ENCODE measurements around the gene ABCG2. TPM values are rescaled to one million over a fixed set of nuclear protein-coding genes. Genes with fewer than 3 reads are reported as not detected.

Gene ABCG2
- under 1 TPM; 0.24 to 0.71 (median 0.49) TPM for total RNA-seq

DNA sequence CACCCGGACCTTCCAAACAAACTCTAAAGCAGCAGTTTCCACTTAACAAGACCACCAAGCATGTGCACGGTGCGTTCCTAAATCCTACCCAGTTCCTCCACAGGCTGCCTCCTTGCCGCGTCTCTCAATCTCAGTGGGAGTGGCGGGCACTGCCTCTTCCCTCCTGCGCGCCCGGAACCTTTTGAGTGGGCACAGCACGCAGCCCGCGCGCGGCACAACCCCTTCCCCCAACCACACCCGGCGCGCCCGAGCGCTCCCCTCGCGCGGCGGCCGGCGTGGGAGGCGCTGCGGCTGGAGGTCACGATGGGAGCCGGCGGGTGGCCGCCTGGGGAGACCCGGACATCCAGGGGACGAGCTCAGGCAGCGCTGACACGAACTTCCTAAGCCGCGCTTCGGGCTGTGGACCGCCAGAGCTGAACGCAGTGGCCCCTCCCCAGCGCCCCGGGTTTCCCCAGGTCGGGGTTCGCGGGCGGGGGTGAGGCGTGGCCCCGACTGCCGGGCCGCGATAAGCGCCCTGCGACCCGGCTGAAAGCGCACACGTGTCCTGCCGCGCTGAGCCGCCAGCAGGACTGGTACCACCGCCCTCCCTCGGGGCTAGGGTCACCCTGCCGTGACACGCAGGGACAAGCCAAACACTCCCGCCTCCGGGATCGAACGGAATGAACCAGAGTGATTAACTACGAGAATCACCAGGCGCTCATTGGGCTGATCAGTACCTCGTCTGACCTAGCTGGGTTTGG lies at the start of gene ABCG2:
ABCG2 (minus strand) TSS at position 151 of the 740 bp plus-strand sequence. CDS start 18,644 bp downstream, outside the sequence.
- peaks cover 11% of the 10 kb centered on the region for H3K27me3 Mint-ChIP-seq (ENCODE audit: low read depth)
- ATAC-seq (peak; percentile 72), DNase-seq (peak; percentile 14)
- peaks cover 13% of the 10 kb centered on the region for H3K4me1 Mint-ChIP-seq (ENCODE audit: low read depth)
- H3K9me3 Mint-ChIP-seq: no peaks in the 10 kb centered on the region
- peak within 1 kb of the TSS; percentile 77 for H3K4me3 Mint-ChIP-seq
- no peaks in the 10 kb centered on the region for H3K36me3 Mint-ChIP-seq (ENCODE audit: insufficient read depth)

DNA sequence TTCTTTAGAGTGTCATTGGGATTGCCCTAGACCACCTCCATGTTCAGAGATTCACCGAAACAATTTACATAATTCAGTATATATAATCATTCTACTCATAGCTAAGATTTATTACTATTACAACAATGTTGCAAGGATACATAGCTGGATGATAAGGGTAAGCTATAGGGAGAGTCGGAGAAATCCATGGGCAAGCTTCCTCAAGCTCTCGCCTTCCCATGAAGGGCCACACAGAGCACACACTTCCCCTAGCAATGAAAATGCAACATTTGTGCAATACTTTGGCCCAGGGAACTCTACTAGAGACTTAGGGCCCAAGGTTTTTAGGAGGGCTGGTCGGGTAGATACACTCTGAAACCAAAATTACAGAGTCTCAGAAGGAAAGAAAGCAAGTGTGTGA lies 49.7 kb upstream of the ABCG2 start:
- peaks cover 2% of the 10 kb centered on the region for H3K27me3 Mint-ChIP-seq (ENCODE audit: low read depth)
- DNase-seq: no peak
- H3K9me3 Mint-ChIP-seq: no peaks in the 10 kb centered on the region
- ATAC-seq: no peak
- H3K36me3 Mint-ChIP-seq (ENCODE audit: insufficient read depth): no peaks in the 10 kb centered on the region
- no peaks in the 10 kb centered on the region for H3K4me1 Mint-ChIP-seq (ENCODE audit: low read depth)
- no peak overlapping the region for H3K4me3 Mint-ChIP-seq

DNA sequence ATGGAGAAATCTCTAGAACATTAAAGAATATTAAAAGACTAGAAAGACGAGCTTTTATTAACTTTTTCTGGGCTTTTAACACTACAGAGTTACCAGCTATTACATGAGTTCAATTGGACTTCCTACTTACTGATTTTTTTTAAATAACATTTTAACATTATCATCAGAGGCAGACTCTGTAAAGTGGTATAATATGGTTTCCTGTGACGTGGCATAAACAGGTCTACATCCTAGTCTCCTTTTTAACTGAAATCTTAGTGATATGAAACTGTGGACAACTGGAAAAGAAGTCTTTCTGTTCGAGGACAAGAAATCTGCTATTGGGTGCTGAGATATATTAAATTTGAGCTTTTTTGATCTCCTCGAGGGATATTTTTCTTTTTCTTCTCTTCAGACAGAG lies 48.7 kb upstream of the ABCG2 start:
- H3K4me3 Mint-ChIP-seq: no peak overlapping the region
- peaks cover 2% of the 10 kb centered on the region for H3K27me3 Mint-ChIP-seq (ENCODE audit: low read depth)
- H3K36me3 Mint-ChIP-seq (ENCODE audit: insufficient read depth): no peaks in the 10 kb centered on the region
- DNase-seq (no peak), ATAC-seq (no peak)
- no peaks in the 10 kb centered on the region for H3K4me1 Mint-ChIP-seq (ENCODE audit: low read depth)
- no peaks in the 10 kb centered on the region for H3K9me3 Mint-ChIP-seq

DNA sequence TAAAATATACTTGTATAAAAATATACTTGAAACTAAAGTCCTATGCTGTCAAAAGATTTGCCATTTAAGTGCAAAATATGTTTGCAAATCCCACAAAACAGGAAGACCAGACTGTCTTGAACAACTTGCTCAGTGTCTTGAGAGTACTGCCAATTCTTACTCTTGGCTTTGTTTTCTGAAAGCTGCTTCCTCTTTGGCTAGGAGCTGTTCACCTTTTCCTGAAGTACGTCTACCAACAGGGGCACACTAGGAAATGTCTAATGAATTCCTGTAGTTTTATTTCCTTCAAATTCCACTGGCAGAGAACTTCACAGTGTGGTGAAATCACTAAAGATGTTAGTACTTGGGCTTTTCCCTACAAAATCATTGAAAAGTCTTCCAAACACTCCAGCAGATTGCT lies 46.4 kb upstream of the ABCG2 start:
- Mint-ChIP-seq H3K4me3 (no peak overlapping the region), H3K36me3 (ENCODE audit: insufficient read depth) (no peaks in the 10 kb centered on the region), H3K27me3 (ENCODE audit: low read depth) (peaks cover 2% of the 10 kb centered on the region), H3K4me1 (ENCODE audit: low read depth) (no peaks in the 10 kb centered on the region), H3K9me3 (no peaks in the 10 kb centered on the region)
- ATAC-seq (no peak), DNase-seq (no peak)

DNA sequence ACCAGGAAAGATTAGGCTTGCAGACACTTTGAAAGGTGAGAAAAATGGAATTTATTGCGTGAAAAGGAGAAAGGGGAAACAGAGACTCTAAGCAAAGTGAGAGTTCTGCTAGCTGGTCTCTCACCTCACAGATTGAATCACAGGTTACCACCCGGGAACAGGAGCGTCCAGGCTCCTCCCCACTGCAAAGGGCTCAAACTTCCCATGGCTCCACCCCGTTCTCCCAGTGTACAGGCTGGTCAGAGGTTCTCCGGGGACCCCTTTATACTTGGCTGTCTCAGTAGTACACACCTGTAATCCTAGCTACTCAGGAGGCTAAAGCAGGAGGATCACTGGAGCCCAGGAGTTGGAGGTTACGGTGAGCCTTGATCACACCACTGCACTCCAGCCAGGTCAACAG lies 44.0 kb upstream of the ABCG2 start:
- Mint-ChIP-seq H3K4me1 (ENCODE audit: low read depth) (no peaks in the 10 kb centered on the region), H3K27me3 (ENCODE audit: low read depth) (peaks cover 2% of the 10 kb centered on the region)

DNA sequence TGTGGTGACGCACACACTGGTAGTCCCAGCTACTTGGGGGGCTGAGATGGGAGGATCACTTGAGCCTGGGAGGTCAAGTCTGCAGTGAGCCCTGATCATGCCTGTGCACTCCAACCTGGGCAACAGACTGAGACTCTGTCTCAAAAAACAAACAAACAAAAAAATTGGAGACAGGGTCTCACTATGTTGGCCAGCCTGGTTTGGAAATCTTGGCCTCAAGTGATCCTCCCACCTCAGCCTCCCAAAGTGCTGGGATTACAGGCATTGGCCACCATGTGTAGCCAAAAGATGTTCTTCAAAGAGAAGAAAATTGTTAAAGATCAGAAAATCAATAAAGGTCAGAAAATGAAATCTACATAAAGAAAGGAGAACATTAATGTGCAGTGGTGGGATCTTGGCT lies 41.7 kb upstream of the ABCG2 start:
- H3K27me3 Mint-ChIP-seq (ENCODE audit: low read depth): no peaks in the 10 kb centered on the region
- no peaks in the 10 kb centered on the region for H3K36me3 Mint-ChIP-seq (ENCODE audit: insufficient read depth)
- H3K4me1 Mint-ChIP-seq (ENCODE audit: low read depth): peaks cover 6% of the 10 kb centered on the region
- no peak for DNase-seq
- H3K4me3 Mint-ChIP-seq: no peak overlapping the region
- ATAC-seq: no peak
- H3K9me3 Mint-ChIP-seq: no peaks in the 10 kb centered on the region

More for the DNA sequence above, 44.0 kb upstream of the ABCG2 start:
- H3K4me3 Mint-ChIP-seq: no peak overlapping the region
- no peak for DNase-seq
- H3K9me3 Mint-ChIP-seq: no peaks in the 10 kb centered on the region
- no peaks in the 10 kb centered on the region for H3K36me3 Mint-ChIP-seq (ENCODE audit: insufficient read depth)
- ATAC-seq: no peak

DNA sequence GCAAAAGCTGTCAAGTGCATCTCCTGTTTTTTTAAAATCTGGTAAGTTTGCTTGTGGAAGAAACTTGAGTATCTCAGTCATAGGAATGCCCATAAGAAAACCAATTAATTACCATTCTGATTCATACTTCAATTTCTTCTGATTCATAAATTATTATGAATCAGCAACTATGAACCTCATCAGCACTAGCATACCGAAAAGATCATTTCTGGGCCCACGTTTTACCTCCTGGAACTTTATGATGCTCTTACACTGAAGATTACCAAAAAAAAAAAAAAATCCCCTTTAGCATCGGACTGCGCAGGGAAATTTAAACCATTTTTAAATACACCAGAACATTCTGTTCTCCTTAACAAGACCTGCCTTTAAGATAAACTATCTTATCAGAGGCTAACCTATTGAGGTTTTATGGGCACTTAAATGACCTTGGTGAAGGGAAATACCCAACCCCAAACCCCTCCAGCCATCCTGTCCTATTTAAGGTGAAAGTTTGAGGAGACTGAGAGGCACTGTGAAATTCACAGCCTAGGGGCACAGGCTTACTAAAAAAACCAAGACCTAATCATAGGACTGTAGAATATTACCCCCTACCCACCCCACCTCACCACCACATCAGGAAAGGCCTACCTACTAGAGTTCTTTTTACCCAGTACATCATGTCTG lies 38.2 kb upstream of the ABCG2 start:
- no peak for DNase-seq
- ATAC-seq: peak; percentile 66 to 78
- no peaks in the 10 kb centered on the region for H3K27me3 Mint-ChIP-seq (ENCODE audit: low read depth)
- no peak overlapping the region for H3K4me3 Mint-ChIP-seq
- peaks cover 6% of the 10 kb centered on the region for H3K4me1 Mint-ChIP-seq (ENCODE audit: low read depth)
- no peaks in the 10 kb centered on the region for H3K9me3 Mint-ChIP-seq
- H3K36me3 Mint-ChIP-seq (ENCODE audit: insufficient read depth): no peaks in the 10 kb centered on the region

DNA sequence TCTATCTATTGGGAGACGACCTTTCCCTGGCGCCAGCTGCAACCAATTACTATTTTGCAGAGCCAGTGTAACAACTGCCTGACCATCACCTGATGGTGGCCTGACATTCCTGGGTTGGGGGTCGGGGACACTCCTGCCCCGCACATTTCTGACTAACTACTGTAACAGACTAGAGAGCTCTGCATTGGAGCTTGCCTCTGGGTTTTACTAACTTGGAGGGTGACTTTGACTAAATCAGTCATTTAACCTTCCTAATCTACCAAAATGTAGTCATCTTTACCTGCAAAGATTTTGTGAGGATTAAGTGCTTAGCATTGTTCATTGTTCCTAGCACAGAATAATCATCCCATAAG lies 37.5 kb upstream of the ABCG2 start:
- Mint-ChIP-seq H3K4me3 (no peak overlapping the region), H3K9me3 (no peaks in the 10 kb centered on the region), H3K4me1 (ENCODE audit: low read depth) (peaks cover 6% of the 10 kb centered on the region), H3K36me3 (ENCODE audit: insufficient read depth) (no peaks in the 10 kb centered on the region), H3K27me3 (ENCODE audit: low read depth) (no peaks in the 10 kb centered on the region)
- no peak for DNase-seq
- peak; percentile 50 to 51 for ATAC-seq

DNA sequence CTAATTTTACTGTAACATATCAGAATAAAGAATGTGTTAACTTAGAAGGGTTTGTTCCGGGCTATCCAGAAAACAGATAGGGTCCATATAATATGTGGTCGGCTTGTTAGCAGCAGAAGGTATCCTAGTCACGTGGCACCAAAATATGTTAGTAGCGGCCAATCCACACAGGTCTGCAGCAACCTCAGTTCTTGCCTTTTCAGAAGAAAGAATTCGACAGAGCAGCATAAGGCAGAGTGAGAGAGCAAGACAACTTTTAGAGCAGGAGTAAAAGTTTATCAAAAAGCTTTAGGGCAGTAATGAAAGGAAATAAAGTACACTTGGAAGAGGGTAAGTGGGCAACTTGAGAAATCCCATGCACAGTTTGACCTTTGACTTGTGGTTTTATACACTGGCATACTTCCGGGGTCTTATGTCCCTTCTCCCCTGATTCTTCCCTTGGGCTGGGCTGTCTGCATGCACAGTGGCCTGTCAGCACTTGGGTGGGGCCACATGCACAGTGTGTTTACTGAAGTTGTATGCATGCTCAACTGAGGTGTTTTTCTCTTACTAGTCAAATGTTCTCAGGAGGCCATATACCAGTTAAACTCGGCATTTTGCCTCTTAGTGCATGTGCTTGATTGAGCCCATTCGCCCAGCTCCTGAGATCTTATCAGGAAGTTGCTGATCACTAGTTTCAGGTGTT lies 37.0 kb upstream of the ABCG2 start:
- H3K4me1 Mint-ChIP-seq (ENCODE audit: low read depth): peaks cover 6% of the 10 kb centered on the region
- no peak overlapping the region for H3K4me3 Mint-ChIP-seq
- H3K36me3 Mint-ChIP-seq (ENCODE audit: insufficient read depth): no peaks in the 10 kb centered on the region
- no peaks in the 10 kb centered on the region for H3K9me3 Mint-ChIP-seq
- no peaks in the 10 kb centered on the region for H3K27me3 Mint-ChIP-seq (ENCODE audit: low read depth)
- ATAC-seq (no peak), DNase-seq (no peak)

DNA sequence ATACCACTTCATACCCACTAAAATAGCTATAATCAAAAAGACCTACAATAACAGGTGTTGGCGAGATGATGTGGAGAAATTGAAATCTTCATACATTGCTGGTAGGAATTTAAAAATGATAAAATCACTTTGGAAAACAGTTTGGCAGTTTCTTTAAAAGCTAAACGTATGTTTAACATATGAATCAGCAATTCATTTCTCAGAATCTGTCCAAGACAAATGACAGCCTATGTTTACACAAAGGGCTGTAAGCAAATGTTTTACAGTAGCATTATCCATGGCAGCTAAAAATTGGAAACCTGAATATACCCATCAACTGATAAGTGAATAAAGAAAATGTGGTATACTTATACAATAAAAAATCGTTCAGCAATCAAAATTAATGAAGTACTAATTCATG lies 33.0 kb upstream of the ABCG2 start:
- H3K4me3 Mint-ChIP-seq: no peak overlapping the region
- DNase-seq: no peak
- H3K27me3 Mint-ChIP-seq (ENCODE audit: low read depth): no peaks in the 10 kb centered on the region
- ATAC-seq: no peak
- H3K4me1 Mint-ChIP-seq (ENCODE audit: low read depth): peaks cover 7% of the 10 kb centered on the region
- no peaks in the 10 kb centered on the region for H3K36me3 Mint-ChIP-seq (ENCODE audit: insufficient read depth)
- H3K9me3 Mint-ChIP-seq: no peaks in the 10 kb centered on the region

DNA sequence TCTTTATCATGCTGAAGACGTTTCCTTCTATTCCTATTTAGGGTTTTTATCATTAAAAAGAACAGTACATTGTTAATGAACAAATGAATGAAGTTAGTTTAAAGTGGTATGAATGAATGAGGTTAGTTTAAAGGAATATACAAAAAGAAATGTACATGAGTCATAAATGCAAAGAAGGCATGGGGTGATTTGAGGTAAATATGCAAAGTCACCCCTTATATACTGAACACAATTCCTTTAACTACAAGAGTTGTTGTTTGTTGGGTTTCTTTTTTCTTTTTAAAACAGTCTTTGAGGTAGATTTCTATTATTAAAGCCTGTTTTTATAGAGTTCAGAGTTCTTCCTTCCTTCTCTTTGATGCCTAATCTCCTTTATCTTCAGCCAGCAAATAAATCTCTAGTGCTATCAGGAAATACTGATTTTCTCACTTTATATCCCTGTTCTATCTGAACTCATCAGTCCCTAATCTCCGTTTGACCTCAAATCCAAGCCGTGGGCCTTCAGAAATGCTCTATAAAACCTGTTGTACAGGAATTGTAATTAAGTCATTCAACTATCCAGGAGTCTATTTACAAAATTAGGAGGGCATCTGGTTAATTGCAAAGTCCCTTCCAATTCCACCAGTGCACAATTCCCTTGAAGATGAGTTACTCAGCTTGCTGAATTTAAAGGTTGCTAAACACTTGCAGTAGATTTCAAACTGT lies 31.6 kb upstream of the ABCG2 start:
- DNase-seq: no peak

DNA sequence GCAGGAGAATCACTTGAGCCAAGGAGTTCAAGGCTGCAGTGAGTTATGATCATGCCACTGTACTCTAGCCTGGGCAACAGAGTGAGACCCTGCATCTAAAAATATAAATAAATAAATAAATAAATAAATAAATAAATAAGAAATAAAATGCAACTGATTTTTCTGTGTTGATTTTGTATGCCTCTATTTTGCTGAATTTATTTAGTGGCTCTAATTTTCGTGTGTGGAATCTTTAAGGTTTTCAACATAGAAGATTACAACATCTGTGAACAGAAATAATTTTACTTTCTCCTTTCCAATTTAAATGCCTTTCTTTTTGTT lies 30.9 kb upstream of the ABCG2 start:
- Mint-ChIP-seq H3K4me3 (no peak overlapping the region), H3K36me3 (ENCODE audit: insufficient read depth) (no peaks in the 10 kb centered on the region), H3K9me3 (no peaks in the 10 kb centered on the region), H3K27me3 (ENCODE audit: low read depth) (no peaks in the 10 kb centered on the region), H3K4me1 (ENCODE audit: low read depth) (peaks cover 2% of the 10 kb centered on the region)
- ATAC-seq (no peak), DNase-seq (no peak)

More for the DNA sequence above, 31.6 kb upstream of the ABCG2 start:
- Mint-ChIP-seq H3K27me3 (ENCODE audit: low read depth) (no peaks in the 10 kb centered on the region), H3K9me3 (no peaks in the 10 kb centered on the region), H3K36me3 (ENCODE audit: insufficient read depth) (no peaks in the 10 kb centered on the region), H3K4me1 (ENCODE audit: low read depth) (peaks cover 2% of the 10 kb centered on the region), H3K4me3 (no peak overlapping the region)
- ATAC-seq: no peak

DNA sequence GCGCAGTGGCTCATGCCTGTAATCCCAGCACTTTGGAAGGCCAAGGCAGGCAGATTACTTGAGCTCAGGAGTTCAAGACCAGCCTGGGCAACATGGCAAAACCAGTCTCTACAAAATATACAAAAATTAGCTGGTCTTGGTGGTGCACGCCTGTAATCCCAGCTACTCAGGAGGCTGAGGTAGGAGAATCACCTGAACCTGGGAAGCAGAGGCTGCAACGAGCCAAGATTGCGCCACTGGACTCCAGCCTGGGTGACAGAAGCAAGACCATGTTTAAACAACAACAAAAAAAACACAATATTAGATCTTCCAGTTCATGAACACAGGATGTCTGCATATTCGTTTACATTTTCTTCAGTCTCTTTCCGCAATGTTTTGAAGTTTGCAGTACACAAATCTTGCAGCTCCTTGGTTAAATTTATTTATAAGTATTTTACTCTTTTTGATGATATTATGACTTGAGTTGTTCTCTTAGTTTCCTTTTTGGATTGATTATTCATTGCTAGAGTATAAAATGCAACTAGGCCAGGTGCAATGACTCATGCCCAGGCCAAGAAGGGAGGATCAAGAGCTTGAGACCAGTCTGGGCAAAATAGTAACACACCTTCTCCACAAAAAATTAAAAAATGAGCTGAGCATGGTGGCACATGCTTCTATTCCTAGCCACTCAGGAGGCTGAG lies 30.4 kb upstream of the ABCG2 start:
- Mint-ChIP-seq H3K4me3 (no peak overlapping the region), H3K27me3 (ENCODE audit: low read depth) (no peaks in the 10 kb centered on the region), H3K4me1 (ENCODE audit: low read depth) (peaks cover 2% of the 10 kb centered on the region), H3K36me3 (ENCODE audit: insufficient read depth) (no peaks in the 10 kb centered on the region), H3K9me3 (no peaks in the 10 kb centered on the region)
- DNase-seq (no peak), ATAC-seq (no peak)

DNA sequence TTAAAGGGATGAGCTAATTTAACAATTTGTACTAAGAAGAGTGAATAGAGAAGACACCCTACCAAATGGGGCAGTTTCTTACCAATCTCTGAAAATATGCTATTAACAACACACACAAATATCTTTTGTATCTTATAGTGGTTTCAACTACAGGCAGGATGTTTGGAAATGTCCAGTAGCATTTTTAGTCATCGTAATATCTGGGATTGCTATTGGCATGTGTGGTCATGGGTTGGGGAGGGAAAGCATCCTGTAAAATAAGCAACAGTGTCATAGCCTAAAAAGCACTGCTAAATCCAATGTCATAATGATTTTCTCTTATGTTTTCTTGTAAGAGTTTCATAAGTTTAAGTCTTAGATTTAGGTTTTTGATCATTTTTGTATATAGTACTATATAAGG lies 29.3 kb upstream of the ABCG2 start:
- Mint-ChIP-seq H3K4me1 (ENCODE audit: low read depth) (peaks cover 4% of the 10 kb centered on the region), H3K9me3 (no peaks in the 10 kb centered on the region), H3K36me3 (ENCODE audit: insufficient read depth) (no peaks in the 10 kb centered on the region), H3K27me3 (ENCODE audit: low read depth) (no peaks in the 10 kb centered on the region), H3K4me3 (no peak overlapping the region)
- DNase-seq: no peak
- no peak for ATAC-seq

All from activated T-cell treated with anti-CD3 and anti-CD28 coated beads, Interleukin-2, amount 50 U/mL, for 4 hours (primary cell).